Nephron (organoid): ENCODE data around the gene PLPP4.

Experiments used
- H3K27ac Mint-ChIP-seq, 3 experiments: 2 replicates each; pipeline ENCODE4 v1.8.0; 2020; ENCODE audit warnings: mixed read lengths in 3 of 3, mild to moderate bottlenecking in 2 of 3, moderate library complexity in 1 of 3
- H3K27me3 Mint-ChIP-seq: 2 replicates; pipeline ENCODE4 v1.8.0; 2021; ENCODE audit warnings: low read depth, mild to moderate bottlenecking, moderate library complexity, mixed read lengths
- H3K36me3 Mint-ChIP-seq: 2 replicates; pipeline ENCODE4 v1.8.0; 2020; ENCODE audit warnings: low read depth, mixed read lengths
- H3K4me1 Mint-ChIP-seq: 2 replicates; pipeline ENCODE4 v1.8.0; 2020; ENCODE audit warnings: mixed read lengths
- H3K4me3 Mint-ChIP-seq, 3 experiments: 2 replicates each; pipeline ENCODE4 v1.8.0; 2020; ENCODE audit warnings: mild to moderate bottlenecking in 3 of 3, mixed read lengths in 3 of 3, moderate library complexity in 2 of 3
- H3K9me3 Mint-ChIP-seq: 2 replicates; pipeline ENCODE4 v1.8.0; 2020; ENCODE audit warnings: mixed read lengths
- TF ChIP-seq, protein P1 (sequence below), 3 experiments: fragments of 200-600 bp; sonication (generic); IDR thresholded peaks; one replicate each; pipeline ENCODE4 v1.5.0; 2021; ENCODE audit warnings: antibody characterized with exemption in 3 of 3; ENCODE audit not compliant: unreplicated experiment in 3 of 3

Gene PLPP4

DNA sequence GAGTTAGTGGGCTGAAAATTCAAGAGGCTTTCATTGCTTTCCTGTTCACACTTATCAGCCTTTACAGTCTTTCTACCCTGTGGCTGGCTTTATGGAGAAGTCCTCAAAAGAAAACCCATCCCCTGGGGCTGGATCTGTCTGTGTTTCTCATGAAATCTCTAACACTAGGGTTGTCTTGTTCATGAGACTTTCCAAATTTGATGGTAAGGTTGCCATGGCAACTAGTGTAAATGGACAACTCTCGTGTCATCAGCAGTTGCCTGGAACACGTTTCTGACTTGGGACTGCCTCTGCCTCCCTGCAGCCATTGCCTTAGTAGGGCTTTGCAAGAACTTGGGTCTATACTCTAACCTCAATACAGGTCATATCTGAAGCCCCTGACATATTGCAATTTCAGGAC, 35.8 kb upstream of the PLPP4 start:
- TF ChIP-seq, protein P1, sequence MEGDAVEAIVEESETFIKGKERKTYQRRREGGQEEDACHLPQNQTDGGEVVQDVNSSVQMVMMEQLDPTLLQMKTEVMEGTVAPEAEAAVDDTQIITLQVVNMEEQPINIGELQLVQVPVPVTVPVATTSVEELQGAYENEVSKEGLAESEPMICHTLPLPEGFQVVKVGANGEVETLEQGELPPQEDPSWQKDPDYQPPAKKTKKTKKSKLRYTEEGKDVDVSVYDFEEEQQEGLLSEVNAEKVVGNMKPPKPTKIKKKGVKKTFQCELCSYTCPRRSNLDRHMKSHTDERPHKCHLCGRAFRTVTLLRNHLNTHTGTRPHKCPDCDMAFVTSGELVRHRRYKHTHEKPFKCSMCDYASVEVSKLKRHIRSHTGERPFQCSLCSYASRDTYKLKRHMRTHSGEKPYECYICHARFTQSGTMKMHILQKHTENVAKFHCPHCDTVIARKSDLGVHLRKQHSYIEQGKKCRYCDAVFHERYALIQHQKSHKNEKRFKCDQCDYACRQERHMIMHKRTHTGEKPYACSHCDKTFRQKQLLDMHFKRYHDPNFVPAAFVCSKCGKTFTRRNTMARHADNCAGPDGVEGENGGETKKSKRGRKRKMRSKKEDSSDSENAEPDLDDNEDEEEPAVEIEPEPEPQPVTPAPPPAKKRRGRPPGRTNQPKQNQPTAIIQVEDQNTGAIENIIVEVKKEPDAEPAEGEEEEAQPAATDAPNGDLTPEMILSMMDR (IDR thresholded peaks at IDR 0.05; ENCODE audit: unreplicated experiment in 3 of 3), result no peak
- Mint-ChIP-seq H3K4me1 (no peaks in the 10 kb centered on the region), H3K4me3 (no peak overlapping the region), H3K27me3 (peaks cover 9% of the 10 kb centered on the region), H3K36me3 (no peaks in the 10 kb centered on the region), H3K27ac (no peak overlapping the region), H3K9me3 (no peaks in the 10 kb centered on the region)

DNA sequence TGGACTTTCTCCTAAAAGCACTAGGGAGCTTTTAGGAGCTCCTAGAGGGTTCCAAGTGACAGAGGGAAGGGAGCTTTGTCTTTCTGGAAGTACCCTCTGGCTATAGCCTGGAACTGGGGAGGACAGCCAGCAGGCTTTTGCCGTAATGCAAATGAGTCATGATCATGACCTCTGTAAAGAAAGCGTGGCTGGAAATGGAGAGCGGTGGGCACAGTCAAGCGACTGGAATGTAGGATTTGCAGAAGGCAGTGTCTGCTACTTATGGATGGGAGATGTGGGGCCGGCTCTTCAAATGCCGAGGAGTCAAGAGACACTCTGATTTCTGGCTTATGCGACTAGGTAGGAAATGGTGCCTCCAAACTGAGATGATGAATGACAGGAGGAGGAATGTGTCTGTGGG, 34.6 kb upstream of the PLPP4 start:
- H3K4me1 Mint-ChIP-seq, result no peaks in the 10 kb centered on the region
- no peak overlapping the region for H3K27ac Mint-ChIP-seq
- no peak overlapping the region for H3K4me3 Mint-ChIP-seq
- TF ChIP-seq, protein P1 (IDR thresholded peaks at IDR 0.05; ENCODE audit: unreplicated experiment in 3 of 3), result no peak
- H3K27me3 Mint-ChIP-seq, result peaks cover 12% of the 10 kb centered on the region
- H3K9me3 Mint-ChIP-seq, result no peaks in the 10 kb centered on the region
- no peaks in the 10 kb centered on the region for H3K36me3 Mint-ChIP-seq

DNA sequence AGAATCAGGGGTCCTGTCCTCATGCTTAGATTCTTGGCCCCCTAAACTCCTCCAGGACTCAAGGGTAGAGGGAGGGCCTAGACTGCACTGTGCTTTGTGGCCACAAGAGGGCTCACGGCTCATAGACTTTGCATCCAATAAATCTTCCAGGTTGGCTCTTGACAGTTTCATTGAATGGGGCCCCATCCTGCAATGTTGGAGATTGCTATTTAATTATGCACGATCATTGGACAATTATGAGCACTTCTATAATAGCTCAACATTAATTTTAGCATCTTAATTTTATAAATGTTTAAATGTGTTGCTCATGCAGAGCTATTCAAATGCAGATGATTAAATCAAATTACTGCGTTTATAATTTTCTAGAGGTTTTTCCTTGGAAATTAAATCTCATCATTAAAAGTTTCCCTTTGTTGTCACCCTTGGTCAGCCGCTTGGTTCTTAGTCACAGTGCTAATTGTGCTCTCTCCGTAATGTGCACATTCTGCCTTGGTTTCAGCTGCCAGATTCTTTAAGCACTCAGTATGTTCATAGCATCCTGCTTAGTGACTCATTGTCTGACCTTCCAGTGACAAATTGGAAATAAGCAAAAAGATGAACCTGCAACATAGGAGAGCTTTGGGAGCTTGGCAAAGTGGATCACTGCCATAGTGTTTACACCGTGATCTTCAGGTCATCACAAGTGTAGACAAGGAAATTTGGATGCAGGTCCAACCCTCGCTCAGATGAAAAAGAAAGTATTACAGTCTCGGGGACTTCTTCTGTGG, 33.4 kb upstream of the PLPP4 start:
- H3K4me1 Mint-ChIP-seq, result no peaks in the 10 kb centered on the region
- H3K4me3 Mint-ChIP-seq, result no peak overlapping the region
- H3K9me3 Mint-ChIP-seq, result no peaks in the 10 kb centered on the region
- H3K27me3 Mint-ChIP-seq, result peaks cover 12% of the 10 kb centered on the region
- TF ChIP-seq, protein P1 (IDR thresholded peaks at IDR 0.05; ENCODE audit: unreplicated experiment in 3 of 3), result peak; percentile 81 to 91 (median 84)
- H3K27ac Mint-ChIP-seq, result no peak overlapping the region
- H3K36me3 Mint-ChIP-seq, result no peaks in the 10 kb centered on the region

DNA sequence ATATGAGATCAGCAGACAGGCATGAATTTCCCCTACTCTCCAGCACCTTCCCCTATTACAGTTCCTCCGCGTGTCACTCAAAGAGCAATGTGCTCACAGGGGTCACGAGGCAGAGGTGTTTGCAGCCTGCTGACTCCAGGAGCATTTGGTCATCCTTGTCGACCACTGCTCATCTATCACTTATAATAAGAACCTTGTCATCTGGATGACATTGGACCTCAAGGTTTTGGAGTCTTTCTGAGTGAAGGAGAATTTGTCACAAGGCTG, 32.9 kb upstream of the PLPP4 start:
- TF ChIP-seq, protein P1 (IDR thresholded peaks at IDR 0.05; ENCODE audit: unreplicated experiment in 3 of 3), result no peak
- no peak overlapping the region for H3K4me3 Mint-ChIP-seq
- peaks cover 12% of the 10 kb centered on the region for H3K27me3 Mint-ChIP-seq
- H3K36me3 Mint-ChIP-seq, result no peaks in the 10 kb centered on the region
- no peak overlapping the region for H3K27ac Mint-ChIP-seq
- H3K4me1 Mint-ChIP-seq, result peaks cover 5% of the 10 kb centered on the region
- no peaks in the 10 kb centered on the region for H3K9me3 Mint-ChIP-seq

DNA sequence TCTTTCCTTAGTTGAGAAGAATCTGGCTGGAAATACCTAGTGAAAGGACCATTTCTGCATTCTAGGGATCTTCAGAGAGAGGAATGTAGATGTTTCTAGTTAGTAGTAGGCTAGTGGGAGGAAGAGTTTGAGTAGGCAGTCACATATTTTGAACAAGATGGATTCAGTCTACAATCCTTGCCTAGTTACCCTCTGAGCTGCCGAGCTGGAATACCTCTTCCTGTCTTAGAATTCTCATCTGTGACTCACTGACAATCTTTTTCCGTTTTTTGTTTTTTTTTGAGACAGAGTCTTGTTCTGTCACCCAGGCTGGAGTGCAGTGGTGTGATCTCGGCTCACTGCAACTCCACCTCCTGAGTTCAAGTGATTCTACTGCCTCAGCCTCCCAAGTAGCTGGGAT, 30.7 kb upstream of the PLPP4 start:
- Mint-ChIP-seq H3K27me3 (peaks cover 14% of the 10 kb centered on the region), H3K4me3 (no peak overlapping the region), H3K9me3 (no peaks in the 10 kb centered on the region), H3K27ac (no peak overlapping the region), H3K36me3 (no peaks in the 10 kb centered on the region), H3K4me1 (peaks cover 5% of the 10 kb centered on the region)
- TF ChIP-seq, protein P1 (IDR thresholded peaks at IDR 0.05; ENCODE audit: unreplicated experiment in 3 of 3), result no peak

DNA sequence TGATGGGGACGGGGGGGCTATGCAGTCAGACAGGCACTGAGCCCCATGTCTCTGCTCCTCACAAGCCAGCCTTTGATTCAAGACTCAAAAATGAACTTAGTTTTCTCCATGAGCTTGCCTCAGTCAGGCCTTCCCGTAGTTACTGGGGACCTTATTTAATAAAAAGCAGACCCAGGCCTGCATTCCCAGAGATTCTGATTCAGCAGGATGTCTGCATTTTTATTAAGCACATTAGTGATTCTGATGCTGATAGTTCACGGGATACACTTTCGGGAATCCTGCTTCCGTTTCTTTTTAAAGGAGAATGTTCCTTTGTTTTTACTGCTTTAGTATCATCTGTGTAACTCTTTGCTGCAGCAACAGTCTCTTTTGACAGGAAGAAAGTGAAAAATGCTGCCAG, 28.3 kb upstream of the PLPP4 start:
- H3K27me3 Mint-ChIP-seq, result peaks cover 22% of the 10 kb centered on the region
- H3K4me3 Mint-ChIP-seq, result no peak overlapping the region
- H3K36me3 Mint-ChIP-seq, result no peaks in the 10 kb centered on the region
- H3K4me1 Mint-ChIP-seq, result peaks cover 5% of the 10 kb centered on the region
- TF ChIP-seq, protein P1 (IDR thresholded peaks at IDR 0.05; ENCODE audit: unreplicated experiment in 3 of 3), result no peak
- no peaks in the 10 kb centered on the region for H3K9me3 Mint-ChIP-seq
- H3K27ac Mint-ChIP-seq, result no peak overlapping the region
